Tibial nerve (tissue), 4 donors: ENCODE measurements around the gene MEX3D. TPM values are rescaled to one million over a fixed set of nuclear protein-coding genes. Genes with fewer than 3 reads are reported as not detected.

Experiments
- DNase-seq, 2 donors: peaks; one replicate each; pipeline ENCODE4 v3.0.0-alpha.2; 2019; ENCODE audit warnings: low spot score in 2 of 2
- H3K27ac ChIP-seq, 4 donors: fragments of 200-600 bp; sonication (generic) in 3 of 4; one replicate each; pipeline ENCODE4 v1.5.1; 2017 to 2019; ENCODE audit warnings: mild to moderate bottlenecking in 1 of 4
- H3K27me3 ChIP-seq, 2 donors: fragments of 200-600 bp; sonication (generic) in 1 of 2; one replicate each; pipeline versions ENCODE4 v1.5.1 to v1.6.0; 2017 to 2019
- H3K36me3 ChIP-seq, 3 donors: fragments of 200-600 bp; sonication (generic); one replicate each; pipeline ENCODE4 v1.5.1; 2018 to 2019
- H3K4me1 ChIP-seq, 4 donors: fragments of 200-600 bp; sonication (generic) in 3 of 4; one replicate each; pipeline ENCODE4 v1.5.1; 2017 to 2019
- H3K4me3 ChIP-seq, 4 donors: fragments of 200-600 bp; sonication (generic) in 3 of 4; one replicate each; pipeline ENCODE4 v1.5.1; 2017 to 2019; ENCODE audit warnings: mild to moderate bottlenecking in 1 of 4, moderate library complexity in 1 of 4
- H3K9me3 ChIP-seq, 4 donors: fragments of 200-600 bp; sonication (generic) in 3 of 4; one replicate each; pipeline ENCODE4 v1.5.1; 2017 to 2019
- EP300 ChIP-seq, 2 donors: sonication (generic); formaldehyde crosslinking; IDR thresholded peaks; one replicate each; pipeline ENCODE4 v1.6.1; 2017; ENCODE audit warnings: antibody characterized with exemption in 2 of 2, mild to moderate bottlenecking in 1 of 2
- POLR2A ChIP-seq, 2 donors: fragments of 450-650 bp; IDR thresholded peaks; one replicate each; pipeline ENCODE4 v1.6.1; 2017; ENCODE audit warnings: antibody characterized with exemption in 2 of 2, mild to moderate bottlenecking in 2 of 2, moderate library complexity in 2 of 2
- WGBS, 2 donors: methylation state at CpG; one replicate each; pipeline ENCODE4 v1.1.5; 2018; 5-methylcytosine and 5-hydroxymethylcytosine counted together
- total RNA-seq, 4 donors: library from RNA; depleted of rRNA; stranded (reverse); fragments of >200 nt; gene quantifications; one replicate each; pipeline ENCODE4 v1.1.0, GENCODE V29; 2016
- TF ChIP-seq, protein P1 (sequence below), 5 experiments: fragments of 200-600 bp in 3 of 5; fragments of 450-650 bp in 2 of 5; sonication (generic) in 3 of 5; IDR thresholded peaks; one replicate each; pipeline ENCODE4 v1.5.1; 2016 to 2019; ENCODE audit warnings: antibody characterized with exemption in 5 of 5, mild to moderate bottlenecking in 3 of 5, moderate library complexity in 2 of 5

The MEX3D gene
- total RNA-seq, 4 donors from 2014 or later: 19.4 to 32.7 (median 27.4) TPM

DNA sequence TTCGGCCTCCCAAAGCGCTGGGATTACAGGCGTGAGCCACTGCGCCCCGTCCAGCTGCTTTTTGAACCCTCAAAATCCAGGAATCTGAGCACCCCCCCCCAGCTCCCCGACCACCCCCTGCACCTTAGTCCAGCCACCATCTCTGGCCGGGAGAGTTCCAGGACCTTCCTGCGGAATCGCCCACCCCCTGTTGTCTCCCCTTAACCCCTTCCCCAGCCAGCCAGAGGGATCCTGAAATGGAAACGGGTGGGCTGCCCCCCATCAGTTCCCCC lies 25.3 kb upstream of the MEX3D start:
- Histone ChIP-seq H3K4me3 (peak overlapping the region in 2 of 4 donors; percentile 63 to 95), H3K36me3 (peaks cover 6 to 43% (median 10%) of the 10 kb centered on the region in 3 donors), H3K4me1 (peaks cover 0 to 36% (median 18%) of the 10 kb centered on the region in 4 donors), H3K27ac (peak overlapping the region in 3 of 4 donors; percentile 71 to 98 (median 77)), H3K27me3 (no peaks in the 10 kb centered on the region), H3K9me3 (no peaks in the 10 kb centered on the region)
- WGBS, 2 donors: 49 to 51% methylated on average over 10 of the region's 10 CpGs
- no peak for DNase-seq
- TF ChIP-seq, protein P1, sequence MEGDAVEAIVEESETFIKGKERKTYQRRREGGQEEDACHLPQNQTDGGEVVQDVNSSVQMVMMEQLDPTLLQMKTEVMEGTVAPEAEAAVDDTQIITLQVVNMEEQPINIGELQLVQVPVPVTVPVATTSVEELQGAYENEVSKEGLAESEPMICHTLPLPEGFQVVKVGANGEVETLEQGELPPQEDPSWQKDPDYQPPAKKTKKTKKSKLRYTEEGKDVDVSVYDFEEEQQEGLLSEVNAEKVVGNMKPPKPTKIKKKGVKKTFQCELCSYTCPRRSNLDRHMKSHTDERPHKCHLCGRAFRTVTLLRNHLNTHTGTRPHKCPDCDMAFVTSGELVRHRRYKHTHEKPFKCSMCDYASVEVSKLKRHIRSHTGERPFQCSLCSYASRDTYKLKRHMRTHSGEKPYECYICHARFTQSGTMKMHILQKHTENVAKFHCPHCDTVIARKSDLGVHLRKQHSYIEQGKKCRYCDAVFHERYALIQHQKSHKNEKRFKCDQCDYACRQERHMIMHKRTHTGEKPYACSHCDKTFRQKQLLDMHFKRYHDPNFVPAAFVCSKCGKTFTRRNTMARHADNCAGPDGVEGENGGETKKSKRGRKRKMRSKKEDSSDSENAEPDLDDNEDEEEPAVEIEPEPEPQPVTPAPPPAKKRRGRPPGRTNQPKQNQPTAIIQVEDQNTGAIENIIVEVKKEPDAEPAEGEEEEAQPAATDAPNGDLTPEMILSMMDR (IDR thresholded peaks at IDR 0.05): no peak
- TF ChIP-seq POLR2A (IDR thresholded peaks at IDR 0.05): no peak
- TF ChIP-seq EP300 (IDR thresholded peaks at IDR 0.05): no peak

DNA sequence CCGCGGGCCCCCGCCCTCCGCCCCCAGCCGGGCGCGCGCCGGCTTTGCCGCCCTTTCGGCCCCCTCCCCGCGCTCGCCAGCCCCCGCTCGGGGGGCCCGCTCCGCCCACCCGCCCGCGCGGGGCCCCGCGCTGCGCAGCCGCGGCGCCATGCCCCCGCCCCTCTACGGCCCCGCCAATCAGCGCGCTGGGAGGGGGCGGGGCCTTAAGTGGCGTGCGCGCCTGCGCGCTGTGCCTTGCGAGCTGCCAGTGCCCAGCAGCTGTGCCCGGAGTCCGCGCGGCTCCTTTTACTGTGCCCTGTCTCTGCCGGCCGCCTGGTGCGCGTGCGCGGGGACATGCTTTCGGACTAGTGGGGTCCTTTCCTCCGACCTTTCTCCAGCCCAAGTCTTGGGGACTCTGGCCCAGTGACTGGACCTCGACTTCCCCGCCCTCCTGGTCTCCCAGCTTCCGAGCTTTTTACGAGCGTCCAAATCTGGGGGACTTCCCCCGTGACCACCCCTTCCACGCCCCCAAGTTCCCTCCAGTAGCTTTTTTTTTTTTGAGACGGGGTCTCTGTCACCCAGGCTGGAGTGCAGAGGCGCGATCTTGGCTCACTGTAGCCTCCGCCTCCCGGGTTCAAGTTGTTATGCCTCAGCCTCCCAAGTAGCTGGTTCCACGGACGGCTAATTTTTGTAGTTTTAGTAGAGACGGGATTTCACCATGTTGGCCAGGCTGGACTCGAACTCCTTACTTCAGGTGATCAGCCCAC lies 24.8 kb upstream of the MEX3D start, which contains the start of gene MBD3:
TSS of gene MBD3 (minus strand) at position 111 of the 746 bp plus-strand sequence. CDS start 234 bp downstream, outside the sequence.
- peaks cover 0 to 36% (median 18%) of the 10 kb centered on the region in 4 donors for H3K4me1 ChIP-seq
- H3K36me3 ChIP-seq: peaks cover 6 to 38% (median 8%) of the 10 kb centered on the region in 3 donors
- peak within 1 kb of the TSS; percentile 87 to 98 (median 92) for H3K27ac ChIP-seq
- H3K27me3 ChIP-seq: no peaks in the 10 kb centered on the region
- DNase-seq: peak; percentile 80 to 84
- TF ChIP-seq POLR2A (IDR thresholded peaks at IDR 0.05): peak in 1 of 2 donors; percentile 25
- TF ChIP-seq, protein P1 (IDR thresholded peaks at IDR 0.05): peak in 2 of 5 experiments; percentile 47 to 54
- TF ChIP-seq EP300 (IDR thresholded peaks at IDR 0.05): peak in 1 of 2 donors; percentile 63
- H3K9me3 ChIP-seq: no peaks in the 10 kb centered on the region
- H3K4me3 ChIP-seq: peak within 1 kb of the TSS; percentile 81 to 95 (median 88)
- 2 to 3% methylated on average over 18 to 29 of the region's 68 CpGs for WGBS, 2 donors

DNA sequence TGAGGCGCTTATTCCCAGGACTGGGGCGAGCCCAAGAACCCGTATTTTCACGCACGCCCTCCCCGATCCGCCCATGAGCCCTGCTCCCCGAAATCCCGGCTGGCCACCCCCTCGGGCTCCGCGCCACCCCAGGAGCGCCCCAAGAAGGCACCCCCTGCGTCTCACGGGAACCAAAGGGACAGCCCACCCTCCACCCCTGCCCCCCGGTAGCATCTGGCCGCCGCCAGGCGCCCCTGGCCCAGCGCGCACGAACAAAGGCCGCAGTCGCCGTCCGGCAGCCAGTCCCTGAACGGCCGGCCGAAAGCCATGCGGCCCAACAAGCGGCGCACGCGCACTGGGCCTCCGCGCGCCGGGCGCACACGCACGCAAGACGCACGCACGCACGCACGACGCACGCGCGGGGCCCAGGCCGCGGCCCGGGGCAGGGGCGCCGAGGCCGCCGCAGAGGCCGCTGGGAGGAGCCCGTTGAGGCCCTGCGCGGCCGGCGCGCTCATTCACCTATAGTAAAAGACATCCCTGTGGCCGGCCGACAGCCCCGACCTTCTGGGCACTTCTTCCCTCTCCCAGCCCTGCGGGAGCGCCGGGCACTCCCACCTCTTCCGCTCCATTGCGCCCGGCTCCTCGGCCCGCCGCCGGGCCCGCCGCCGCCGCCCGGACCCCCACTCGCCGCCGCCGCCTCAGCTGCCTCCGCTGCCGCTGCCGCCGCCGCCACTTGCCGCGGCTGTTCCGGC lies 24.1 kb upstream of the MEX3D start:
- DNase-seq: peak; percentile 57 to 76
- H3K27ac ChIP-seq: peak overlapping the region; percentile 87 to 98 (median 92)
- H3K36me3 ChIP-seq: peaks cover 0 to 30% (median under 1%) of the 10 kb centered on the region in 3 donors
- H3K4me3 ChIP-seq: peak overlapping the region; percentile 81 to 95 (median 88)
- TF ChIP-seq, protein P1 (IDR thresholded peaks at IDR 0.05): peak in 2 of 5 experiments; percentile 8 to 42
- TF ChIP-seq EP300 (IDR thresholded peaks at IDR 0.05) (peak in 1 of 2 donors; percentile 58), POLR2A (IDR thresholded peaks at IDR 0.05) (peak; percentile 67 to 82)
- no peaks in the 10 kb centered on the region for H3K27me3 ChIP-seq
- H3K9me3 ChIP-seq: no peaks in the 10 kb centered on the region
- H3K4me1 ChIP-seq: peaks cover 0 to 36% (median 18%) of the 10 kb centered on the region in 4 donors
- 0 to 2% methylated on average over 2 to 37 of the region's 94 CpGs for WGBS, 2 donors

DNA sequence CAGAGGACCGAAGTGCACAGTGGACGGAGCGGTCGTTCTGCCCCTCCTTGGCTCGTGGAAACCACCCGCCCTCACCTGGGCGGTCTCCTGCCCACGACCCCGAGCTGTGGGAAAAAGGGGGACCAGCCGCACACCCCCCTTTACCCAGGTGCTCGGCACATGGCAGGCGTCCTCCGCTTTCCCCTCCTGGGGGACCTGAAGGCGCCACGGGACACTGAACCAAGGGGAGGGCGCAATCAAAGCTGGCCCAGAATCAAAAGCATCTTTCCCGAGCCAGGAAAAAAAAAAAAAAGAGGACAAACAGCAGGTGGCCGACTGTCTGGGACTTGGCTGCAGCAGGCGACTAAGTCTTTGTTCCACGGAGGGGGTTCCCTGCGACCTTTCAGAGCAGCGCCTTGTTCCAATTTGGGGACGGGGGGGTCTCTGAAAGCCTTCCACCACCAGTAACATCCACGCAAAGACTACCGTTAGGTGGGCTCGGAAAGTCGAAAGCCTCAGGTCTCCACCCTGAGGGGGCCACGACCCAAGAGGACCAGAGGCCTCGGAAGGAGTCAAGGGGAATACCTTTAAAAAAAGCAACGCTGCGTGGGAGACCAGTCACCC lies 23.4 kb upstream of the MEX3D start:
- 2 to 3% methylated on average over 30 to 31 of the region's 31 CpGs for WGBS, 2 donors
- H3K27ac ChIP-seq: peak overlapping the region; percentile 87 to 98 (median 92)
- H3K4me3 ChIP-seq: peak overlapping the region; percentile 81 to 95 (median 88)
- TF ChIP-seq, protein P1 (IDR thresholded peaks at IDR 0.05): no peak
- TF ChIP-seq EP300 (IDR thresholded peaks at IDR 0.05) (no peak), POLR2A (IDR thresholded peaks at IDR 0.05) (no peak)
- H3K4me1 ChIP-seq: peaks cover 0 to 36% (median 18%) of the 10 kb centered on the region in 4 donors
- H3K36me3 ChIP-seq: peaks cover 0 to 24% (median 0%) of the 10 kb centered on the region in 3 donors
- H3K9me3 ChIP-seq: no peaks in the 10 kb centered on the region
- DNase-seq: no peak
- no peaks in the 10 kb centered on the region for H3K27me3 ChIP-seq
